HG03097 (cell line): ENCODE data around the gene GDAP1L1.
"Not testable (repeated sequence)": the region's sequence is repeated elsewhere in the genome, so short reads cannot be mapped to it uniquely, and the experiment has no call there.

Experiments
- ATAC-seq: cut with Tn5 transposase; IDR thresholded peaks from one replicate; pipeline ENCODE4 v1.9.1; 2021; ENCODE audit not compliant: unreplicated experiment, low FRiP score

Gene GDAP1L1

DNA sequence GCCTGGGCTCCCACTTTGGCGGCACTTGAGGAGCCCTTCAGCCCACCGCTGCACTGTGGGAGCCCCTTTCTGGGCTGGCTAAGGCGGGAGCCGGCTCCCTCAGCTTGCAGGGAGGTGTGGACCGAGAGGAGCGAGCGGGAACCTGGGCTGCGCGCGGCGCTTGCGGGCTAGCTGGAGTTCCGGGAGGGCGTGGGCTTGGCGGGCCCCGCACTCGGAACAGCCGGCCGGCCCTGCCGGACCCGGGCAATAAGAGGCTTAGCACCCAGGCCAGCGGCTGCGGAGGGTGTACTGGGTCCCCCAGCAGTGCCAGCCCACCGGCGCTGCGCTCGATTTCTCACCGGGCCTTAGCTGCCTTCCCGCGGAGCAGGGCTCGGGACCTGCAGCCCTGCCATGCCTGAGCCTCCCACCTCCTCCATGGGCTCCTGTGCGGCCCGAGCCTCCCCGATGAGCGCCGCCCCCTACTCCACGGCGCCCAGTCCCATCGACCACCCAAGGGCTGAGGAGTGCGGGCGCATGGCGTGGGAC lies 52.0 kb downstream of the GDAP1L1 start:
- ATAC-seq: not testable (repeated sequence)

- ATAC-seq: no peak
These were observed 54.2 kb downstream of the GDAP1L1 start for GRCh38 chr20:44301285-44301684.

DNA sequence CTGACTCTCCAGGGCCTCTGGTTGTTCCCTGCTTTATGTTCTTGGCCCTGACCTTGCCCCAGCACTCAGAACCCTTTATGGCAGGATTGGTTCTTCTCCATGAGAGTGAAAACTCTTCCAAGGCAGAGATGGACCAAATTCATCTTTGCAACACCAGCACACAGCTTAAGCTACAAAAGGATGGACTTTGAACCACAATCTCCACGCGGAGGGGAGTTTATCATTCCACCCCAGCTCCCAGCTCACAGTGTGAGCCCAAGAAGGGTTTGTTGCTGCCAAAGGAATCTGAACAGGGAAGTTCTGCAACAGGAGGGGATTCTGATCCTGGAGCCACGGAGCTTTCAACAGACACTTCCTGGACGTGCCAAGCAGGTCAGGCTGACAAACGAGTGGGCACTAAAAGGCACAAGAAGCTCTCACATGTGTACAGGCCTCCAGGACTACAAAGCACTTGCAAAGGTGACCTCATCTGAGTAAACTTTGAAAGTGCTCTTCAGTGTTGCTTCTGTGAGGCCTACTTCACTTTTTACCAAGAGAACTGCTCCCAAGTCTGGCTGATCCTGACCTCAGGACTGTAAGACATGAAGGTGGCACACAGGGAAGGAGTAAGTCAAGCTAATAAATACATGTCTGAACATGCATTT lies 55.0 kb downstream of the GDAP1L1 start:
- ATAC-seq: no peak

DNA sequence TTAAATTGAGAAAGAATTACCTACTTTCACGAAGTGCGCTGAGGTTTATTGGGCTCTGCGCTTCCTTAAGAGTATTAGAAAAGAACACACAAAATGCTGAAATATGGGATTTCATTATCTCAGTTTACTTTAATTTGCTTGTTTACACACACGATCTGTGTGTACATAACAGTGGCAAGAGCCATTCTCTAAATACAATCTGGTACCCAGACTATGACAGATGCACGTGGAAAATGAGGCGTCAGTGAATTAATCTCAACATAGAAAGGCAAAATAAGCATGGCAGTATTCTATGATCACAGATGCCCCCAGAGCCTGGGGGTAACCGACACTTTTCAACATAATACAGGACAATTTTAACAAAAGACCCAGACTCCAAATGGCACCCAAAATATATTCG lies 55.6 kb downstream of the GDAP1L1 start:
- no peak for ATAC-seq

- no peak for ATAC-seq
These were observed 57.3 kb downstream of the GDAP1L1 start for GRCh38 chr20:44304383-44304782.

DNA sequence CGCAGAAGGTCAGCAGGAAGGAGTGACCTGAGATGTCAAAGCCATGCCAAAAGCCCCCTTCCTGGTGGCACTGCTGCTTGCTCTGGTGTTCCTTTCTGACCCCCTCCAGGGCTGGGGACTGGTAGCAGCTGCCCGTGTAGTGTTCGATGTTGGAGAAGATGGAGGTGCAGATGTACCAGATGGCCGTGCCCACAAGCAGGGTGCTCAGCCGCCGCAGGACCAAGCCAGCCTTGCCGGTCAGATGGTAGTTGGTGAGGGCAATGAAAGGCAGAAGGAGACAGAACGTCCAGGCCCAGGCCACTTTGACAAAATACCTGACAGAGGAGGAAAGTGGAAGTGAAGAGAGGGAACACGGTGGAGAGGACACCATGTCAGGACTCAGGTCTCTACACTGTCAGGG lies 59.8 kb downstream of the GDAP1L1 start:
- ATAC-seq: no peak

- ATAC-seq: no peak
These were observed 62.9 kb downstream of the GDAP1L1 start for GRCh38 chr20:44309763-44310663.

DNA sequence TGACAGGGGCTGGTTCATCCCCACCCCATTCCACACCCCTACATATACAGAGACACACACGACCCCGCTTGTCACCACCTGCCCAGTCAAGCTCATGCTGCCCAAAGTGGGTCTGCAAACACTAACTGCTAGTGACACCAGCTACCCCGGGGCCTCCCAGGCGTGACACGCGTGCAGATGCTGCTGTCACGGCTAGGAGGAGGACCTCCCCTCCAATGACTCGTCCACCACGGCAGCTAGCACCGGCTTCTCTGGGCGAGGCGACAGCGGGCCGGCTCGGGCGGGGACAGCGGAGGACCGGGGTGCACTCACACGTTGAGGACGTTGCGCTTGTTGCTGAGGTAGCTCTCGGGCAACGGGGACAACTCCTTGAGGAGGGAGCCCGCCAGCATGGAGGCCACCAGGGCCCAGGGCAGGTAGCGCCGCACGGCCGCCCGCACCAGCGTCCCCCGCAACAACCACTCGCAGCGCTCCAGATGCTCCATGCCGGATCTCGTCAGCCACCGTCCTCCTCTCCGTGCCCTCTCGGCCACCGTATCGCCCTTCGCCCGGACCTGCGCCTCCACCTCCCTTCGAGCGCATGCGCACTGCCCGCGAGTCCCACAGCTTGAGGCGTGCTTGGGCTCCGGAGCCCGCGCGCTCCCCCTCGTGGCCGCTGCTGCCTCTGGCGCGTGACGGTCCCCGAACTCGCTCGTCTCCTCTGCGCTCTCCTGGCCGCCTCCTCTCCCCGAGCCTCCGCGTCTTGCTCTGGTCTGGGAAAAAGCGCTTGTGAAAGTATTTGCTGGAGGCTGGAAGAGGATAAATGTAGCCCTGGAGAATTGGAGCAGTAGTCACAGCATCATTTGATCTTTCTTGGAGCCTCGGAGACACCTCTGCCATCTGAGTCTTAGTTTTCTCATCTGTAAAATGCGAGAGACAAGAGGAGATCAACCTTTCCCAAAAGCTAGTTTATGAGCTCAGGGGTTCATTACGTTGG lies 63.8 kb downstream of the GDAP1L1 start, which contains the start of gene FITM2:
Gene FITM2, minus strand, starts transcription at position 539 of the 976 bp plus-strand sequence. Its CDS starts 54 bp downstream, at position 485.
- ATAC-seq: peak; percentile 87

DNA sequence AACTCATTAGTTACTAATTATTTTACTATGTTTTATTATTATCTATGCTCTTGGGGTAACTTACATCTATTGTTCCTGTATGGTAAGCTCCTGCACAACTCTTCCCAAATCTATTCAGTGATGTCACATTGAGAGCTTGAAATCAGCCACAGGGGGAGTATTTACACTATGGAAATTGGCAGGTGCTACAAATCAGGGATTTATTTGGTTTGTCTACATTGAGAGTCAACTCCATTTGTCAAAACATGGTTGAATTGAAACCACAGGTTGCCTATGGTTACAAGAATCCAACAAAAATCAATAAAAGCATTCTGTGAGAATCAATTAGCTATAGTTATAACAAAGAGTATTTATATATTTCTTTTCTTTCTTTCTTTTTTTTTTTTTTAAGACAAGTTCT lies 67.8 kb downstream of the GDAP1L1 start:
- ATAC-seq: no peak

DNA sequence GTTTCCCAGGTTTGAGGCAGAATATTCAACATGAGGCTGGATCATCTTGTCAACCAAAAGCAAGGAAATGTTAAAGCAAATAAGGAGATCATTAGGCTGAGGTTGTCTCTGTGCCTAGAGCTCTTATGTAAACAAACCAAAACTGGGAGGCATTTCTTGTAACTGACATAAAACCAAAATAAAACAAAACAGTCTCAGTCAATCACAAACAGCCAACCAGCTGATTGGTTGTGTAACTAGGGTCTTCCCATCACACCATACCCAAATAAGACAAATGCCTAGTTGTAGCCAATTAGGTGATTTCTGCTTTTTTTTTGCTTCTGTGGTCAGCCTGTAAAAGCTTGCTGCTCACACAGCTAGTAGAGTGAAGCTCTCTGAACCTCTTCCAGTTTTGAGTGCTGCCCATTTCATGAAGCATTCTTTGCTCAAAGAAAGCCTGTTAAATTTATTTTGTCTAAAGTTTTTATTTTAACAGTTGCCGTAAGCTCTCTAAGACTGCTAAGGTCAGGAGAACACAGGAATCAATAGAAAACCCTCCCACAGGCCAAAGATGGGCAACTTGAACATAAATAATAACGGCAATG lies 72.8 kb downstream of the GDAP1L1 start:
- ATAC-seq: no peak

- no peak for ATAC-seq
These were observed 77.2 kb downstream of the GDAP1L1 start for GRCh38 chr20:44324343-44324742.

- ATAC-seq: no peak
These were observed 79.5 kb downstream of the GDAP1L1 start for GRCh38 chr20:44326391-44327159.

- ATAC-seq: not testable (repeated sequence)
These were observed 80.6 kb downstream of the GDAP1L1 start for GRCh38 chr20:44327748-44328147.

- no peak for ATAC-seq
These were observed 81.3 kb downstream of the GDAP1L1 start for GRCh38 chr20:44328428-44328827.
